ENCODE measurements around the gene FCSK. TPM values are rescaled to one million over a fixed set of nuclear protein-coding genes. Genes with fewer than 3 reads are reported as not detected.

FCSK gene
- total and polyA plus RNA-seq, 2 of the 13 experiments (the other 11 are each of a cell fraction or from before 2014, with no cell fraction given): 9.1 to 19.2 TPM

- 0 out of 2 replicates have a peak, but pooled peaks have one; percentile 30 for TF ChIP-seq ZNF513 (CRISPR knock-in tag; conservative IDR thresholded peaks at IDR 0.05)
- peak; percentile 51; the same call in 1 of the 2 replicates for TF ChIP-seq ZNF256 (CRISPR knock-in tag; conservative IDR thresholded peaks at IDR 0.05)
- no peak for TF ChIP-seq DNMT1 (CRISPR knock-in tag; IDR thresholded peaks at IDR 0.05)
- peak; percentile 3 for TF ChIP-seq NKX3-1 (CRISPR knock-in tag; IDR thresholded peaks at IDR 0.05)
- TF ChIP-seq ZNF274 (CRISPR knock-in tag; IDR thresholded peaks at IDR 0.05): no peak
- peak; percentile 49; the same call in 1 of the 2 replicates for TF ChIP-seq ZNF557 (CRISPR knock-in tag; IDR thresholded peaks at IDR 0.05)
- TF ChIP-seq SP2 (CRISPR knock-in tag; IDR thresholded peaks at IDR 0.05): no peak
- no peak for TF ChIP-seq EHMT2 (IDR thresholded peaks at IDR 0.05; ENCODE audit: borderline replicate concordance, low read depth, low read length)
- TF ChIP-seq ZNF720 (CRISPR knock-in tag; IDR thresholded peaks at IDR 0.05): 0 out of 2 replicates have a peak, but pooled peaks have one; percentile 73
- no peak for TF ChIP-seq CBX5 (CRISPR knock-in tag; IDR thresholded peaks at IDR 0.05; ENCODE audit: borderline replicate concordance)
- no peak for TF ChIP-seq ZNF761 (CRISPR knock-in tag; conservative IDR thresholded peaks at IDR 0.05)
- TF ChIP-seq ZNF678 (CRISPR knock-in tag; IDR thresholded peaks at IDR 0.05): no peak
- no peak for TF ChIP-seq PREB (CRISPR knock-in tag; IDR thresholded peaks at IDR 0.05)
- no peak for TF ChIP-seq CC2D1A (CRISPR knock-in tag; IDR thresholded peaks at IDR 0.05)
- no peak for TF ChIP-seq FIP1L1 (IDR thresholded peaks at IDR 0.05; ENCODE audit: borderline replicate concordance, insufficient read depth, low read depth, low read length)
- no peak for TF ChIP-seq AKNA (CRISPR knock-in tag; IDR thresholded peaks at IDR 0.05; ENCODE audit: borderline replicate concordance)
- peak; percentile 89; the same call in 1 of the 2 replicates for TF ChIP-seq KLF6 (CRISPR knock-in tag; IDR thresholded peaks at IDR 0.05)
- no peak for TF ChIP-seq ZNF260 (CRISPR knock-in tag; IDR thresholded peaks at IDR 0.05; ENCODE audit: borderline replicate concordance, low read depth)
- no peak for TF ChIP-seq ZNF619 (CRISPR knock-in tag; IDR thresholded peaks at IDR 0.05)
- TF ChIP-seq ZNF784 (CRISPR knock-in tag; IDR thresholded peaks at IDR 0.05; ENCODE audit: borderline replicate concordance): no peak
- TF ChIP-seq ZNF652 (CRISPR knock-in tag; IDR thresholded peaks at IDR 0.05; ENCODE audit: borderline replicate concordance, low read depth): no peak
These were observed 69.5 kb downstream of the FCSK start, which contains the start of gene SF3B3 (continued) for GRCh38 chr16:70523743-70524398.

Measured in HepG2 (cell line).